ENCODE data around the gene TBC1D8.

DNA sequence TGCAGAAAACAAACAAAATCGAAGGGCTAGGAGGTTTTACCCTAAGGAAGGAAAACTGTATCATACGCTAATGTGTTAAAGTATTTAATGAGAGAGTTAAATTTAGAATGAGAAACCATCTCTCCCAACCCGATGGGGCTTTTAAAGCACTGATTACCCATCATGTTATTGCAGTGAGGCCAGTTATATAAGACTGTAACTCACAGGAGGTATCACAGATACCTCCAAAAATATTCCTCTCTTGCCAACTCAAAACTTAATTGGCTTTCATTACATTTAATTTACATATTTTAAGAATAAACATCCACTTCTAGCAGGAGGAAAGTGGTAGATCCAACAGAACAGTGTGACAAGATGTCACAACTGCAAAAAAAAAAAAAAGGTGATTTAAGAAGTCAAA is 92.8 kb downstream of the TBC1D8 start:
- TF ChIP-seq, protein P1, sequence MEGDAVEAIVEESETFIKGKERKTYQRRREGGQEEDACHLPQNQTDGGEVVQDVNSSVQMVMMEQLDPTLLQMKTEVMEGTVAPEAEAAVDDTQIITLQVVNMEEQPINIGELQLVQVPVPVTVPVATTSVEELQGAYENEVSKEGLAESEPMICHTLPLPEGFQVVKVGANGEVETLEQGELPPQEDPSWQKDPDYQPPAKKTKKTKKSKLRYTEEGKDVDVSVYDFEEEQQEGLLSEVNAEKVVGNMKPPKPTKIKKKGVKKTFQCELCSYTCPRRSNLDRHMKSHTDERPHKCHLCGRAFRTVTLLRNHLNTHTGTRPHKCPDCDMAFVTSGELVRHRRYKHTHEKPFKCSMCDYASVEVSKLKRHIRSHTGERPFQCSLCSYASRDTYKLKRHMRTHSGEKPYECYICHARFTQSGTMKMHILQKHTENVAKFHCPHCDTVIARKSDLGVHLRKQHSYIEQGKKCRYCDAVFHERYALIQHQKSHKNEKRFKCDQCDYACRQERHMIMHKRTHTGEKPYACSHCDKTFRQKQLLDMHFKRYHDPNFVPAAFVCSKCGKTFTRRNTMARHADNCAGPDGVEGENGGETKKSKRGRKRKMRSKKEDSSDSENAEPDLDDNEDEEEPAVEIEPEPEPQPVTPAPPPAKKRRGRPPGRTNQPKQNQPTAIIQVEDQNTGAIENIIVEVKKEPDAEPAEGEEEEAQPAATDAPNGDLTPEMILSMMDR (IDR thresholded peaks at IDR 0.05) = no peak
- no peak for TF ChIP-seq EZH2 (IDR thresholded peaks at IDR 0.05)

All from neural progenitor cell (in vitro differentiated cells).